Left forelimb (tissue), 1 donor: Measurements from ENCODE around the gene BLNK.

Experiments
- DNase-seq: peaks from one replicate; pipeline ENCODE4 v3.0.0-alpha.2; 2018; ENCODE audit warnings: low spot score

BLNK gene

DNA sequence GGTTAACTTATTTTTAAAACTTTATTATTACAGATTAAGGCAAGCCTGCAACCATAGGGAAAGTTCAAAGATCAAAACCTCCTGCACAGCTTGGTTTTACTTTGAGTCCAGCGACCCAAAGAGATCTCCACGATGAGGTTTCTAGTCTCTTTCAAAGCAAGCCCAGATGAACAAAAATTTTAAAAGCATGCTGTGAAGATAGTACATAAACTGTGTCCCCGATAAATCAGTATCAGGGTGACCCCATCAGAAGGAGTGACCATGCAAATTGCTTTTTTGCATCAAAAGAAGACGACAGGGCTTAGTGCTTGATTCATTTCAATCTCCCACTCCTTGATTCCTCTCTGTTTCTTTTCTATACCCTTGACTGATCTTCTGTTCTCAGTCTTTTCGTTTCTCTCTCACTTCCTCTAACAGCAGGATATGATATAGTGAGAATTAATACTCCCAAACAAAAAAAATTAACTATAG is 16.8 kb upstream of the BLNK start:
- DNase-seq = no peak

DNA sequence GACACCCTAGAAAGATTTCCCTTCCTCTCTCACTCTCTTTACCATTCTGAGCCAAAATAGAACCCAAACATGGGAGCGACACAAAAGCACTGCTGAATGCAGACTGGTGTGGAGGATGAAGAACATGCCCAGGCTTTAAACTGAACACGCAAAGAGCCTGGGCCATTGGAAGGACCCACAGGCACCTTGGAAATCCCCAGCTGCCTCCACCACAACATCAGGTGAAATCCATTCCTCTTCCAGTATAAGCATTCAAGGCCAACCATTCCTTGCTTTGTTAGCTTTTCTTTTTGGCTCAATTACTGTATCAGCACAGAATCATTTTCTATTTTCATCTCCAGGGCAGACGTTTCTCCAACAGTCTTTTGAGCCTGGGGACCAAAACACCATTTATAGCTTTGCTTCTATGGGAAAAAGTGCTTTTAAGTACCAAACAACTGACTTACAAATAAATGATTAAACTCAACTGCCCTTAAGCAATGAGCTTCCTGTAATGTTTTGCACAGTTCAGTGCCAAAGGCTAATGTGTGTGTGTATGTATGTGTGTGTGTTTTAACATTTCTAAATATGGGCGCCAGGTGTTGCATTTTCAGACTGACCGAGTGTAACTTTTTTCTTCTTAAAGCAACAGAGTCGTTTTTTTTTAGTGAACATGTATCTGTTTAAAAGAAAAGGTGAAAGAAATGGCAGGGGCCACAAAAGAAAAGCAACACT is 16.2 kb upstream of the BLNK start:
- no peak for DNase-seq

GRCh38 chr10:96285331-96285752 is 14.0 kb upstream of the BLNK start:
- no peak for DNase-seq

DNA sequence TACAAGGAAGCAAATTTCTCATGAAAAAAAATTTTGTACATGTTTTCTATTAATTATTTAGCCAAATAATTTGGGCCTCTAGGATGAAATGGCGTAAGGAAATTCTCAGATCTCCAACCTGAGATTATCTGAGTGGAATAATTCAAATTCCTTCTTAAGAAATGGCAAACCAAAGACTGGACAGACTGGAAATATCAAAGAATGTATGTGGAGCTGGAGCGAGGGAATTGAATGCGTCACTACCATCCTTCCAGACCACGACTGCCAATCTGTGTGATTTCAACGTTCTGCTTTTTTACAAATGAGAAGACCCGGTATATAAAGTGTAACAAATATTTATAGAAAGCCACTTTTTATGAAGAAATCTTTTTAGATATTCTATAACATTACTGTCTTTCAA is 12.4 kb upstream of the BLNK start:
- DNase-seq = no peak

DNA sequence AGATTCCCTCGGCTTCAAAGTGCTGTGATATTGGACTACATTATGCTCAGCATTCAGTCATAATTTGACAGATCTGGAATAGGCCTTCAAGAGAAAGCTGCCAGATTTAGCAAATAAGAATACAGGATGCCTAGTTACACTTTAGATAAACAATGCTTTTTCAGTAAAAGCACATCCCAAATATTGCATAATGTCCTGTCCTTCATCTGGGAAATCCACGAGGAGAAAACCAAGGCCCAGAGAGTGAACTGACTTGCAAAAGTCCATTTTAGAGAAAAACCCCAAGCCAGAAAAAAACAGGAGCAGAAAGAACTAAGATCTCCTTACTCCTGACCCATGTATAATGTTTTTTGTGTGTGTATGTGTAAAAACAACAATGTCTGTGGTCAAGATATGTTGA is 12.0 kb upstream of the BLNK start:
- no peak for DNase-seq

- no peak for DNase-seq
Observed at GRCh38 chr10:96281444-96282029, 10.2 kb upstream of the BLNK start.

DNA sequence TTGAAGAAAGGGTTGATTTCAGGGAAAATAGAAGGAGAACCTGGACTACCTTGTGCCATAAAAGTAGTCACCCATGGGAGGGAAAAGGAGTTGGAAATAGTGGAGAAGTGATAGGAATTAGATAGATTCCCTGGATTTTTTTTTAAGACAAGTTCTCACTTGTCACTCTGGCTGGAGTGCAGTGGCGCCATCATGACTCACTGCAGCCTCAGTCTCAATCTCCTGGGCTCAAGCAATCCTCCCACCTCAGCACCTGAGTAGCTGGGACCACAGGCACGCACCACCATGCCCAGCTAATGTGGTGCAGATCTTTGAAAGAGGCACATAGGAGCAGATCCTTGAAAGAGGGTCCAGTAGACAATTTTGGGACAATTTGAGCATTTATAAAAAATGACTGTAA is 9.5 kb upstream of the BLNK start:
- DNase-seq = no peak

DNA sequence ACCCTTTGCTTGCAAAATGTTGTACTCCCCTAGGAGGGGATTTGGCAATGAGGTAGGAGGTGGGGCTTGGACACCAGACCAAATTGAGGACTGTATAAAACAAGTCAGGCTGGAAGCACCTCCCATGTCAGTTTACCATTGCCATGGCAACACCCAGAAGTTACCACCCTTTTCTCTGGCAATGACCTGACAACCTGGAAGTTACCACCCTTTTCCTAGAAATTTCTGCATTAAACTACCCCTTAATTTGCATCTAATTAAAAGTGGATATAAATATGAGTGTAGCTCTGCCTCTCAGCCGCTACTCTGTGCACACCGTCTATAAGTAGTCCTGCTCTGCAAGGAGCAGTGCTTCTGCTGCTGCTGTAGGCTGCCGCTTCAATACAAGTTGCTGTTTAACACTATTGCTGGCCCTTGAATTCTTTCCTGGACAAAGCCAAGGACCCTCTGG is 7.8 kb upstream of the BLNK start:
- DNase-seq = no peak

DNA sequence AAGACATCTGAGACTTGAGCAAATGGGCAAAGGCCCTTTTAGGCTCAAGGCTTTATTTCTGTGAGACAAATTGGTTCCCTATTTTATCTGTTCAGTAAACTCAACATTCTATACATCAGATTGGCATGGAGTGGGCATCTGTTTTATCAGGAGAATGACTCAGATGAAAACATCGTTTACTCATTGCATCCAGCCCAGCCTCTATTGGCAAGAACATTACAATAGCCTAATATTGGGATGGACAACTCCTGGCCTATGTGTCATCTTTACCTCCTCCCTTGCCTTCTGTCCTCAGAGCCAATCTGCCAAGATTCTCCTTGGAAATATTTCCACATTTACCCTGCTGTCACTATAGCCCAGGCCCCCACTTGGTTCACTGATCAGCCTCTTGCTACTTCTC is 5.5 kb upstream of the BLNK start:
- no peak for DNase-seq

GRCh38 chr10:96276426-96276825 is 5.1 kb upstream of the BLNK start:
- no peak for DNase-seq

DNA sequence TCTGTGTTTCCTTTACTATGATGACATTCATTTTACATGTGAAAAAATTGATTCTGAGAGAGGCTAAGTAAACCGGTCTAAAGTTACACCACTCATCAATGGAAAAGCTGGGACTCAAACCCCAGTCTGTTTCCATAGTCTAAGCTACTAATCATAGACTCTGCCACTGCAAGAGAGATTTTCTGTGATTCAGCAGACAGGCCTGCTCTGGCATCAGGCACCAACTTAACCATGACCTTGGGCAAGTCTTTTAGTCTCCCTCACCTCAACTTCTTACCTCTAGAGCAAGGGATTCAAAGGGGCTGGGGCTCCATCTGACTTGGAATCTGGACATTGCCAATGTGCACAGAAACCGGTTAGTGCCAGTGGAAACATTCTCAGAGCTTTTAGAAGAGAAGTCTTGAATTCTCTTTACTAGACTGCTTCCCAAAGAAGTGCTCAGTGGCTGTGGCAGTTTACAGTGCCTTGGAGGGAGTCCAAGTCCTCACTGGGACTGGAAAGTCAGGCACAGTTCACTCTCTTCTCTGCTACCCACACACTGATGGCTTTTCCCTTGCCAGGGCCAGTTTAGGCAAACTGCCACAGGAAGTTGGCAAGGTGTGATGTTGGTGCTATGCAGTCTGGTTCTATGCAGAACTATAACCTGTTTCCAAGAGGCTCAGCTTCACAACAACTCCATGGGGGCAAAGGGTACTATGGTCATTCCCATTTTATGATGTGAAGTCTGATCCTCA is 4.5 kb upstream of the BLNK start:
- no peak for DNase-seq

- DNase-seq = no peak
Observed at GRCh38 chr10:96272316-96273280, 1.2 kb upstream of the BLNK start.

GRCh38 chr10:96270571-96270970 is 798 bp downstream of the BLNK start:
- no peak for DNase-seq

- no peak for DNase-seq
Observed at GRCh38 chr10:96269438-96270300, 1.7 kb downstream of the BLNK start.

DNA sequence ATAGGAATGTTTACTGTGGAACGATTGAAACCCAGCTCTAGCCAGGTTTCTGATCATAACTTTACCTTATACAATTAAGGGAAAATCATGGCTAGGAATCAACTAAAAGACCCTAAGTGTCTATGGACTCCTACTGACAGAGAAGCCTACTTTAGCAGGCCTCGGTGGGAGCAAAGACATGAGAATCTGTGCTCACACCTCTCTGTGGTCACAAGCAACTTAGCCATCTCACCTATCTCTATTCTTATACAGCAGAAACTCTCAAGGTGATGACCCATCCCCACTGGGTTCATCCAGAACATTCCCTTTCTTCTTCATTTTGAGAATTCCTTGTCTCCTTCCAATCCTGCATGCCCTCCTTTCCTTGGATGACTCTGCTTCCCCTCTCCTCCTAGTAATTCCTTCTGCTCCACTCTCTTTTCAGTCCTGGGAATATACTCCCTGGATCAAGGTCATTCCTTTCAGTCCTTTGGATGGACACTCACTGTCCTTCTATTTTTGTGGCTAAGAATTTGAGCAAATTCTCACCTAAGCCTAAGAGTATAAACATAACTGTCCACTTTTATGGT is 2.9 kb downstream of the BLNK start:
- DNase-seq = no peak

DNA sequence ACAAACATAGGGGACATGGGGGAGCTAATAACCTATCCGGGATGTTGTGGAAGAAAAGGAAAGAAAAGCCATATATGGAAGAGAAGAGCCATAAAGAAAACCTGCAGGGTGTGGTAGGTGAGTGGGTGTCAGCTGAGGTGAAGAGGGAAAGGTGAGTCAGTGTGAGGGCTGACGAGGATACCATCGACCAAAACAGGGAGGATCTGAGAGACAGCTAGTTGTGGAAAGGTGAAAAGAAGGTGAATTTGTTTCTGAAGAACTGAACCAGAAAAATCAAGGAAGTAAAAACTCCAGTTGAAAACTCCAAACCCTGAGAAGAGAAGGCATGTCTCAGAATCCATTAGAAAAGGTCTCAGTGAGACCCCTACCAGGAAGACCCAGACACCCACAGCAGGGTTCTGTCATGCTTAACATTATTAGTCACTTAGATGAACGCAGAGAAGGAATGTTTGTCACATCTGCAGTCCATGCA is 4.1 kb downstream of the BLNK start:
- DNase-seq = no peak

DNA sequence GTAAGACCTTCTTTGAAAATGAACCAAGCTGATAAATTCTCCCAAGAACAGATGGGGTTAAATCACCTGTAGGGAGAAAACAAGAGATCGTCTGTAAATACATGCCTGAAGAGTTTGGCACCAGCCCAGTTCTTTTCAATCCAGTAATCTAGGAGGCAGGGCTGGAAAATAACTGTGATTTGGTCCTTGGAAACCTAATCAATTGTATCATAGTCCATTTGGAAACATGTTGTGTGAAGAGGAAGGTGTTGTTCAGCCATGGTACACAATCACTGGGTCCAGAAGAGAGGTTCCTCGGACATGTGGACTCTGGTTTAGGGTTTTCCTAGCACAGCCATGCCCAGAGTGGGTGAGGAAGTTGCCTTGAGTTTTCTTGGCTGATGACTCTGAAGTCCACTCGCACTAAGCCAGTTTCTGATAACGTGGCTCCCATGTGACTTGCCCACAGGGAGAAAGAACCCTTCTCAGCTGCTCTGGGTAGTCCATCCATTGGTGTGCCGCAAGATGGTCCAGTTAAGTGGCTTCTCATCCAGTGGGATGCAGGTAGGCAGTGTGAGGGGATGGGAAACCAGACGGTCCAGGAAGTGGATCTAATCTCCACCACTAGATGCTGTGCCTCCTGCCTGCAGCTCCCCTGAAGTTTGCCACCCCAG is 5.1 kb downstream of the BLNK start:
- no peak for DNase-seq

DNA sequence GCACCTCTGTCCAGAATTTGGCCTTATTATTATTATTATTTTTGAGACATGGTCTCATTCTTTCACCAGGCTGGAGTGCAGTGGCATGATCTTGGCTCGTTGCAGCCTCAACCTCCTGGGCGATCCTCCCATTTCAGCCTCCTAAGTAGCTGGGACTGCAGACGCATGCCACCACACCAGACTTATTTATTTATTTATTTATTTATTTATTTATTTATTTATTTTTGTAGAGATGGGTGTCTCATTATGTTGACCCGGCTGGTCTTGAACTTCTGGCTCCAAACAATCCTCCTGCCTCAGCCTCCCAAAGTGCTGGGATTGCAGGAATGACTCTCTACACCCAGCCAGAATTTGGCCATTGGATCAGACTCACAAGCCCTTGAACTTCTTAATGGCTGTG is 6.4 kb downstream of the BLNK start:
- DNase-seq = no peak

DNA sequence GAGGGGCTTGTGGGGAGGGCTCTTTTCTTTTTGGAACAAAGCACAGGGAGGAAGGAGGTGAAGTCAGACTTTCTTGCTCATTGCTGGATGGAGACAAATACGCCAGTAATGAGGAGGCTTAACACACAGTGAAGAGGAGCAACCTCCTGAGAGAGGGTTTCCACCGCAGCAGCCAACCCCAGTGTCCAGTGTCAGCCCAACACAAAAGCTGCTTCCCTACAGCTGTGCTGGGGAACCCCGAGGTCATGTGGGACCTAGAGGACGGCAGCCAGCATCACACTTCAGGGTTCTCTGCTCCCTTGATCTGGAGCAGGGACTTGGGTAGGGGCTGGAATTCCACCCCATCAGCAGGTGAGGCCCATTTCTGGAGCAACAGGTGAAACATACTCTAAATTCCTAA is 7.7 kb downstream of the BLNK start:
- DNase-seq = no peak

DNA sequence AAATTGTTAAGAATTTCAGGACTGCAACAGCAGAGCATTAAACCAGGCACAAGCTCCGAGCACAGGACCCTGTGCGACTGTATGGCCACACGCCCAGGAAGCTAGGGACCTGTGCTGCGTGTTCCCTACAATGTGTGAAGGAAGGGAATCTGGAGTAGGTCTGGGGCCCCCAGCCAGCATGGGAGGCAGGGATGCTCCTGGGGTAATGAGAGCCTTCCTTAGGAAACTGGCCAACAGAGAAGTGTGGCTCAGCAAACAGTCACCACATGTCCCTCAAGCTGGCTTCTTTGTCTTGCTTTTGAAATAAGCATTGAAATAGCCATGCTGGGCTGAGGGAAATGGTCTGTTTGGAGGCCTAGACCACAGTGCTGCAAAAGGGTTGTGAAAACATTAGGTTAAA is 8.2 kb downstream of the BLNK start:
- DNase-seq = no peak
